H1 (cell line): Measurements from ENCODE around the gene CALHM2. TPM values are rescaled to one million over a fixed set of nuclear protein-coding genes. Genes with fewer than 3 reads are reported as not detected.

Source experiments
- RBBP5 ChIP-seq: IDR thresholded peaks from 2 replicates; pipeline ENCODE4 v1.7.1; 2012; ENCODE audit warnings: low read depth, mild to moderate bottlenecking, inconsistent platforms, low read length, moderate library complexity, borderline replicate concordance
- RXRA ChIP-seq: IDR thresholded peaks from 2 replicates; pipeline ENCODE4 v1.6.1; 2011; ENCODE audit warnings: low read depth, mild to moderate bottlenecking, low read length, moderate library complexity; ENCODE audit not compliant: insufficient read depth
- SP2 ChIP-seq: IDR thresholded peaks from 2 replicates; pipeline ENCODE4 v1.6.1; 2012; ENCODE audit warnings: mild to moderate bottlenecking, low read length, inconsistent platforms
- polyA plus RNA-seq, 7 experiments: library from polyadenylated mRNA; depleted of rRNA in 3 of 7; stranded (reverse) in 5 of 7; unstranded in 2 of 7; fragments of >200 nt in 5 of 7; fragments of 200-250 nt in 2 of 7; gene quantifications; 1 replicate in 5 of 7; 2 replicates in 1 of 7; 4 replicates in 1 of 7; pipeline versions ENCODE4 v1.2.1 to v1.2.3, GENCODE V29; 2011 to 2013; ENCODE audit warnings: missing spikeins in 2 of 7, mixed read lengths in 2 of 7
- total RNA-seq: library from RNA; stranded (reverse); fragmentation: NEBNext Ultra II Directional; extraction: Animal tissue kit (Norgen Biotek cat#: 25700); gene quantifications from 2 replicates; pipeline ENCODE4 v1.2.1, GENCODE V29; 2021
- TF ChIP-seq, protein P1 (sequence below): IDR thresholded peaks from 2 replicates; pipeline ENCODE4 v1.6.1; 2012; ENCODE audit warnings: inconsistent platforms

Gene CALHM2
- total and polyA plus RNA-seq, 2 of the 8 experiments (the other 6 are each of a cell fraction or from before 2014, with no cell fraction given) = 1.2 to 2.4 TPM

DNA sequence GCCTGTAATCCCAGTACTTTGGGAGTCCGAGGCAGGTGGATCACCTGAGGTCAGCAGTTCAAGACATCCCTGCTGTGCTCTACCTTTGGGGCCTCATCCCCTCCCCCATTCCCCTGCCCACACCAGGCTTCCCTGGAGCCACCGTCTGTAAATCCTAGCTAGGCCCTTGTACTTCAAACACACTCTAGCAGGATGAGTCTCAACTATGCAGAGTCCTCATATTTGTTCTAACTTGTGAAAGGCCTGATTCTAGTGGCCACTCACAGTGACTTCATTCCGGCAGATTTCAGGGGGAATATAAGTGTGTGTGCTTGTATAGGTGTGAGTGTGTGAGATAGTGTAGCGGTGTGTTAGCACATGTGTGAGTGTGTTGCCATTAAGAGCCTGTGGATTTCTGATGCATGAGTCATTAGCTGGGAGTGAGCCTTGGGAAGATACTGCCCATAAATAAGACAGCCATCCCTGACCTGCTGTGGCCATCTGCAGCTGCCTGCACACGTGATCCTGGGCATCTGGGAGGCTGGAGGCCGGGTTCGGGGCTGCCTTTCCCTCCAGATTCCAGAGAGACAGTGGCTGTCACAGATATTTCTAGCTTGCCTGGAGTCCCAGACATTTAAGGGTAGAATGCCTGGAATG lies 39.7 kb upstream of the CALHM2 start (continued):
- TF ChIP-seq SP2 (no peak), RXRA (no peak), RBBP5 (no peak)
- TF ChIP-seq, protein P1, sequence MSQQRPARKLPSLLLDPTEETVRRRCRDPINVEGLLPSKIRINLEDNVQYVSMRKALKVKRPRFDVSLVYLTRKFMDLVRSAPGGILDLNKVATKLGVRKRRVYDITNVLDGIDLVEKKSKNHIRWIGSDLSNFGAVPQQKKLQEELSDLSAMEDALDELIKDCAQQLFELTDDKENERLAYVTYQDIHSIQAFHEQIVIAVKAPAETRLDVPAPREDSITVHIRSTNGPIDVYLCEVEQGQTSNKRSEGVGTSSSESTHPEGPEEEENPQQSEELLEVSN = no peak
- TF ChIP-seq, all 59 proteins: peak for 0
